SU-DHL-6 (cell line): ENCODE measurements around the gene CD38.
A peak's percentile ranks its signal among the peaks of the same experiment; 100 is the strongest.
"Not testable (repeated sequence)": the region's sequence is repeated elsewhere in the genome, so short reads cannot be mapped to it uniquely, and the experiment has no call there.

Experiments used
- H2AFZ ChIP-seq: fragments of 200-600 bp; sonication (generic); 2 replicates; pipeline ENCODE4 v1.6.1; 2014; ENCODE audit warnings: low read depth, mild to moderate bottlenecking, moderate library complexity, mixed read lengths, antibody characterized with exemption, low read length; ENCODE audit not compliant: severe bottlenecking
- H3F3A ChIP-seq: fragments of 200-600 bp; shearing (Covaris generic); 2 replicates; pipeline ENCODE4 v1.6.0; 2016; ENCODE audit warnings: antibody characterized with exemption, mild to moderate bottlenecking; ENCODE audit not compliant: insufficient read depth
- H3K27ac ChIP-seq: fragments of 200-600 bp; sonication (generic); 2 replicates; pipeline ENCODE4 v1.5.1; 2016; ENCODE audit warnings: low read depth, mild to moderate bottlenecking, low read length, moderate library complexity, mixed read lengths
- H3K27me3 ChIP-seq: fragments of 200-600 bp; sonication (generic), shearing (Covaris generic); 2 replicates; pipeline ENCODE4 v1.6.0; 2014; ENCODE audit warnings: mild to moderate bottlenecking, low read length
- H3K36me3 ChIP-seq: fragments of 200-600 bp; sonication (generic); 2 replicates; pipeline ENCODE4 v1.6.1; 2014; ENCODE audit warnings: mild to moderate bottlenecking, low read length, mixed read lengths
- H3K4me2 ChIP-seq: fragments of 300-600, 200-600 bp; shearing (Covaris generic), sonication (generic); 2 replicates; pipeline ENCODE4 v1.6.0; 2014; ENCODE audit warnings: low read length, low read depth, mild to moderate bottlenecking; ENCODE audit not compliant: poor library complexity, severe bottlenecking
- H3K4me3 ChIP-seq: fragments of 200-600 bp; sonication (generic); 2 replicates; pipeline ENCODE4 v1.5.1; 2014; ENCODE audit warnings: antibody characterized with exemption, low read length, mild to moderate bottlenecking, mixed read lengths; ENCODE audit not compliant: insufficient read depth, poor library complexity, severe bottlenecking
- H3K79me2 ChIP-seq: fragments of 200-600 bp; sonication (generic); 2 replicates; pipeline ENCODE4 v1.6.1; 2014; ENCODE audit warnings: mild to moderate bottlenecking, low read length, moderate library complexity; ENCODE audit not compliant: insufficient read depth
- H3K9ac ChIP-seq: fragments of 200-600 bp; sonication (generic); 2 replicates; pipeline ENCODE4 v1.7.0; 2014; ENCODE audit warnings: mild to moderate bottlenecking, low read length
- H3K9me2 ChIP-seq: fragments of 200-600 bp; sonication (generic); replicated peaks from 2 replicates; pipeline ENCODE4 v1.6.1; 2014; ENCODE audit warnings: low read length; ENCODE audit not compliant: insufficient read depth
- H3K9me3 ChIP-seq: fragments of 200-600 bp; sonication (generic); 2 replicates; pipeline ENCODE4 v1.6.1; 2014; ENCODE audit warnings: low read length, mixed read lengths; ENCODE audit not compliant: insufficient read depth
- H4K20me1 ChIP-seq: fragments of 200-600 bp; sonication (generic); 2 replicates; pipeline ENCODE4 v1.6.1; 2014; ENCODE audit warnings: low read depth, mild to moderate bottlenecking, antibody characterized with exemption, low read length, moderate library complexity, mixed read lengths
- EZH2phosphoT487 ChIP-seq: fragments of 200-600 bp; sonication (generic), shearing (Covaris generic); conservative IDR thresholded peaks from 2 replicates; pipeline ENCODE4 v1.6.1; 2018; ENCODE audit warnings: mild to moderate bottlenecking, antibody characterized with exemption, low read length, moderate library complexity, mixed read lengths
- TF ChIP-seq, protein P1 (sequence below): fragments of 200-600 bp; sonication (generic); IDR thresholded peaks from one replicate; pipeline ENCODE4 v1.5.1; 2017; ENCODE audit warnings: antibody characterized with exemption, mild to moderate bottlenecking, low read length, moderate library complexity; ENCODE audit not compliant: insufficient read depth, poor library complexity, severe bottlenecking

CD38 gene

DNA sequence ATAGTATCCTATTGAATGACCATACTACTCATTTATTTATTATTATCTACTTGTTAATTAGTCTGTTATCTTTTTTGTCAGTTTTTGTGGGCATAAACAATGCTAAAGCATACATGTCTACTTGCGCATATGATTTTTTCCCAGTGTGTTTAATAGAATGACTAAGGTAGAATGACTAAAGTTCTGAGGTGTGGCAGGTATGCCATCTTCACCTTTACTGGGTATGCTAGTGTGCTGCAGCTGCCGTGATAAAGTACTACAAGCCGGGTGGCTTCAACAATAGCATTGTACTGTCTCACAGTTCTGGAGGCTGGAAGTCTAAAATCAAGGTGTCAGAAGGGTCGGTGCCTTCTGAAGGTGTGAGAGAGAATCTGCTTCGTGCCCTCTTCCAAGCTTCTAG lies 19.2 kb downstream of the CD38 start:
- no peak for TF ChIP-seq EZH2phosphoT487
- TF ChIP-seq, protein P1, sequence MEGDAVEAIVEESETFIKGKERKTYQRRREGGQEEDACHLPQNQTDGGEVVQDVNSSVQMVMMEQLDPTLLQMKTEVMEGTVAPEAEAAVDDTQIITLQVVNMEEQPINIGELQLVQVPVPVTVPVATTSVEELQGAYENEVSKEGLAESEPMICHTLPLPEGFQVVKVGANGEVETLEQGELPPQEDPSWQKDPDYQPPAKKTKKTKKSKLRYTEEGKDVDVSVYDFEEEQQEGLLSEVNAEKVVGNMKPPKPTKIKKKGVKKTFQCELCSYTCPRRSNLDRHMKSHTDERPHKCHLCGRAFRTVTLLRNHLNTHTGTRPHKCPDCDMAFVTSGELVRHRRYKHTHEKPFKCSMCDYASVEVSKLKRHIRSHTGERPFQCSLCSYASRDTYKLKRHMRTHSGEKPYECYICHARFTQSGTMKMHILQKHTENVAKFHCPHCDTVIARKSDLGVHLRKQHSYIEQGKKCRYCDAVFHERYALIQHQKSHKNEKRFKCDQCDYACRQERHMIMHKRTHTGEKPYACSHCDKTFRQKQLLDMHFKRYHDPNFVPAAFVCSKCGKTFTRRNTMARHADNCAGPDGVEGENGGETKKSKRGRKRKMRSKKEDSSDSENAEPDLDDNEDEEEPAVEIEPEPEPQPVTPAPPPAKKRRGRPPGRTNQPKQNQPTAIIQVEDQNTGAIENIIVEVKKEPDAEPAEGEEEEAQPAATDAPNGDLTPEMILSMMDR, result no peak
- H3K9me3 ChIP-seq, result no peaks in the 10 kb centered on the region
- peak overlapping the region; percentile 90 for H3K4me2 ChIP-seq
- peaks cover 12% of the 10 kb centered on the region for H3K36me3 ChIP-seq
- peak overlapping the region; percentile 96 for H3K27ac ChIP-seq
- no peaks in the 10 kb centered on the region for H4K20me1 ChIP-seq
- no peaks in the 10 kb centered on the region for H3K9me2 ChIP-seq
- H3K9ac ChIP-seq, result peak overlapping the region; percentile 45
- no peaks in the 10 kb centered on the region for H3K27me3 ChIP-seq
- H3K79me2 ChIP-seq, result peaks cover 91% of the 10 kb centered on the region
- peak overlapping the region; percentile 33 for H3K4me3 ChIP-seq
- H2AFZ ChIP-seq, result no peak overlapping the region
- peaks cover 72% of the 10 kb centered on the region for H3F3A ChIP-seq

DNA sequence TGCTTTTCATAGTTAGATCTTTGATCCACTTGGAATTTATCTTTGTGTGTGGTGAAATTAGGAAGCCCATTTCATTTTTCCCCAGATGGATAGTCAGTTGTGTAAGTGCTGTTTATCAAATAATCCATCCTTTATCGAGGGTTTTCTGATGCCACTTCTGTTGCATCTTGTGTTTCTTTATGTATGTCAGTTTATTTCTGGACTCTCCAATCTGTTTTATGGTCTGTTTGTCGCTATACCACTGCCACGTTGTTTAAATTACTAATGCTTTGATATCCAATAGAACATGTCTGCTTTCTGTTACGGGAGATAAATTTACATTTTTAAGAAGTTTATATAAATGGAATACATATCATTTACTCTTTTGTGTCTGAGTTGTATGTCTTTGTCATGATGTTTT lies 21.0 kb downstream of the CD38 start:
- Histone ChIP-seq H3K4me3 (peak overlapping the region; percentile 37), H4K20me1 (no peaks in the 10 kb centered on the region), H3K9me2 (no peaks in the 10 kb centered on the region), H3K9me3 (no peaks in the 10 kb centered on the region), H3F3A (peaks cover 81% of the 10 kb centered on the region), H3K36me3 (peaks cover 12% of the 10 kb centered on the region), H3K27ac (peak overlapping the region; percentile 96), H3K79me2 (peaks cover 90% of the 10 kb centered on the region), H3K4me2 (peak overlapping the region; percentile 90), H3K27me3 (no peaks in the 10 kb centered on the region), H3K9ac (peak overlapping the region; percentile 45), H2AFZ (no peak overlapping the region)
- TF ChIP-seq, protein P1, result no peak
- no peak for TF ChIP-seq EZH2phosphoT487

DNA sequence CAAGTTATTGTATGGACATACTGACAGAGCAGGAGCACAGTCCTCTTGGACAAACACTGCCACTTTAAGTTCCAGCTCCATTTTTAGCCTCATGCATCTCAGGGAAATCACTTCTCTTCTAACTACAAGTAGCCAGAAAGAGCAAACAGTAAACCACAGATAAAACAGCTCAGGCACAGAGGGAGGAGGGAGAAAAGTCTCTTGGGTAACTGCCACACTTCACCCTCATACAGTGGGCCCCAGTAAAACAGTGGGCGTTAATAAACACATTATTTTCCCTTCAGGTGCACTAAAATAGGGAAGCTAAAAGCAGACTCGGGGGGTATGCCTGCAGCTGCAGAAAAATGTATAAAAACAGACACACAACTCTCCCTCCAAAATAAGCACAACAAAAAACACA lies 21.6 kb downstream of the CD38 start:
- Histone ChIP-seq H3K27ac (peak overlapping the region; percentile 96), H2AFZ (no peak overlapping the region), H3K27me3 (no peaks in the 10 kb centered on the region), H3F3A (peaks cover 81% of the 10 kb centered on the region), H4K20me1 (no peaks in the 10 kb centered on the region), H3K9me2 (no peaks in the 10 kb centered on the region), H3K79me2 (peaks cover 90% of the 10 kb centered on the region), H3K36me3 (peaks cover 12% of the 10 kb centered on the region), H3K4me2 (peak overlapping the region; percentile 90), H3K4me3 (peak overlapping the region; percentile 37), H3K9me3 (no peaks in the 10 kb centered on the region), H3K9ac (peak overlapping the region; percentile 45)
- no peak for TF ChIP-seq EZH2phosphoT487
- TF ChIP-seq, protein P1, result no peak

DNA sequence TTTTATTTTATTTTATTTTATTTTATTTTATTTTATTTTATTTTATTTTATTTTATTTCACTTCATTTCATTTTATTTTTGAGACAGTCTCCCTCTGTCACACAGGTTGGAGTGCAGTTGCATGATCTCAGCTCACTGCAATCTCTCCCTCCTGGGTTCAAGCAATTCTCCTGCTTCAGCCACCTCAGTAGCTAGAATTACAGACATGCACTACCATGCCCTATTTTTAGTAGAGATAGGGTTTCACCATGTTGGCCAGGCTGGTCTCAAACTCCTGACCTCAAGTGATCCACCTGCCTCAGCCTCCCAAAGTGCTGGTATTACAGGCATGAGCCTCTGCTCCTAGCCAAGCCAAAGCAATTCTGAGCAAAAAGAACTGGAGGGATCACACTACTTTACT lies 24.4 kb downstream of the CD38 start:
- peak overlapping the region; percentile 96 for H3K27ac ChIP-seq
- H3K4me2 ChIP-seq, result peak overlapping the region; percentile 90
- not testable (repeated sequence) for H4K20me1 ChIP-seq, H3K9me2 ChIP-seq, H2AFZ ChIP-seq, H3K9me3 ChIP-seq, H3K4me3 ChIP-seq, H3K27me3 ChIP-seq
- 0 out of 2 replicates have a peak overlapping the region, but pooled peaks have one; percentile 2 for H3K9ac ChIP-seq
- H3K79me2 ChIP-seq, result peaks cover 90% of the 10 kb centered on the region
- H3F3A ChIP-seq, result peaks cover 74% of the 10 kb centered on the region
- peaks cover 12% of the 10 kb centered on the region for H3K36me3 ChIP-seq
